ENCODE measurements around the gene TYK2.
A peak's percentile ranks its signal among the peaks of the same experiment; 100 is the strongest.

The TYK2 gene

GRCh38 chr19:10418235-10418484 lies 37.8 kb upstream of the TYK2 start:
- no peak overlapping the region for H3K4me3 ChIP-seq (ENCODE audit: low read depth, low read length)
- POLR2A ChIA-PET = interaction anchor here (0.7 to 1.4 kb wide), 6 partner anchors 9 to 957 kb away, joined by 3 to 8 read pairs (median 4); partner anchors contain the start of genes CDC37, DNM2, ICAM5 and TYK2
- CTCF ChIA-PET = interaction anchor here (0.6 to 9.1 kb wide), 17 partner anchors 9 to 1282 kb away, joined by 3 to 193 read pairs (median 3); partner anchors contain the start of genes CDC37, ICAM1, QTRT1 and RAVER1
- H3K9me3 ChIP-seq (ENCODE audit: control insufficient read depth, insufficient read depth, low read depth, low read length) = no peaks in the 10 kb centered on the region
- no peak overlapping the region for H3K27ac ChIP-seq (ENCODE audit: extremely low read depth, low read depth, low read length)
- 0 out of 2 replicates have a peak, but pooled peaks cover 8% of the 10 kb centered on the region for H3K4me1 ChIP-seq (ENCODE audit: control insufficient read depth, insufficient read depth, low read length)
- no peaks in the 10 kb centered on the region for H3K36me3 ChIP-seq (ENCODE audit: control insufficient read depth in 2 of 2, insufficient read depth in 1 of 2, low read length in 2 of 2)
- no peak for TF ChIP-seq ZNF223 (tag by site-specific recombination; IDR thresholded peaks at IDR 0.05)
- no peak for TF ChIP-seq ZNF549 (tag by site-specific recombination; IDR thresholded peaks at IDR 0.05)
- no peak for TF ChIP-seq ZNF132 (tag by site-specific recombination; IDR thresholded peaks at IDR 0.05; ENCODE audit: borderline replicate concordance)
- 0 out of 2 replicates have a peak, but pooled peaks have one; percentile 16 for TF ChIP-seq ZNF184 (tag by site-specific recombination; IDR thresholded peaks at IDR 0.05)
- 0 out of 2 replicates have a peak, but pooled peaks have one; percentile 4 for TF ChIP-seq MZF1 (tag by site-specific recombination; IDR thresholded peaks at IDR 0.05; ENCODE audit: borderline replicate concordance)
- no peak for TF ChIP-seq GLIS2 (tag by site-specific recombination; IDR thresholded peaks at IDR 0.05)
- TF ChIP-seq ZFP69B (tag by site-specific recombination; IDR thresholded peaks at IDR 0.05) = no peak
- no peak for TF ChIP-seq ZNF791 (tag by site-specific recombination; IDR thresholded peaks at IDR 0.05)
- peak; percentile 21; the same call in 1 of the 2 replicates for TF ChIP-seq ZBTB11 (tag by site-specific recombination; conservative IDR thresholded peaks at IDR 0.05; ENCODE audit: low read depth)
- 0 out of 2 replicates have a peak, but pooled peaks have one; percentile 37 for TF ChIP-seq ZNF18 (tag by site-specific recombination; IDR thresholded peaks at IDR 0.05)
- TF ChIP-seq ZIC2 (tag by site-specific recombination; IDR thresholded peaks at IDR 0.05) = peak; percentile 69; the same call in 1 of the 2 replicates
- peak; percentile 70; the same call in 1 of the 2 replicates for TF ChIP-seq ZBTB17 (tag by site-specific recombination; IDR thresholded peaks at IDR 0.05)
- peak; percentile 99 for TF ChIP-seq PRDM10 (tag by site-specific recombination; IDR thresholded peaks at IDR 0.05)
- no peak for TF ChIP-seq ZBTB7A (tag by site-specific recombination; IDR thresholded peaks at IDR 0.05; ENCODE audit: low read depth)
- no peak for TF ChIP-seq KLF9 (tag by site-specific recombination; IDR thresholded peaks at IDR 0.05; ENCODE audit: low read depth)
- no peak for TF ChIP-seq ZNF571 (tag by site-specific recombination; IDR thresholded peaks at IDR 0.05)
- TF ChIP-seq ZNF518A (tag by site-specific recombination; conservative IDR thresholded peaks at IDR 0.05; ENCODE audit: low read depth) = no peak
- TF ChIP-seq YY2 (tag by site-specific recombination; IDR thresholded peaks at IDR 0.05) = no peak
- peak; percentile 55 for TF ChIP-seq ZBTB6 (tag by site-specific recombination; IDR thresholded peaks at IDR 0.05)
- TF ChIP-seq BCL11B (tag by site-specific recombination; IDR thresholded peaks at IDR 0.05; ENCODE audit: low read depth) = no peak
- no peak for TF ChIP-seq ZNF140 (tag by site-specific recombination; IDR thresholded peaks at IDR 0.05)
- 0 out of 2 replicates have a peak, but pooled peaks have one; percentile 13 for TF ChIP-seq ZBTB48 (tag by site-specific recombination; IDR thresholded peaks at IDR 0.05)

Data from HEK293 (cell line).